Ishikawa (cell line): Measurements from ENCODE around the gene GREB1L.

ENCODE experiments used
- CEBPB ChIP-seq: IDR thresholded peaks from 2 replicates; pipeline ENCODE4 v1.6.1; 2012
- CREB1 ChIP-seq: IDR thresholded peaks from 2 replicates; pipeline ENCODE4 v1.6.1; 2012; ENCODE audit warnings: low read depth
- EGR1 ChIP-seq: IDR thresholded peaks from 2 replicates; pipeline ENCODE4 v1.6.1; 2012
- EP300 ChIP-seq: IDR thresholded peaks from 2 replicates; pipeline ENCODE4 v1.6.1; 2012; ENCODE audit warnings: borderline replicate concordance
- FOXM1 ChIP-seq: IDR thresholded peaks from 2 replicates; pipeline ENCODE4 v1.6.1; 2012; ENCODE audit warnings: low read depth, borderline replicate concordance
- NFIC ChIP-seq: IDR thresholded peaks from 2 replicates; pipeline ENCODE4 v1.6.1; 2012
- RAD21 ChIP-seq: IDR thresholded peaks from 2 replicates; pipeline ENCODE4 v1.6.1; 2012; ENCODE audit warnings: low read depth
- REST ChIP-seq: IDR thresholded peaks from 2 replicates; pipeline ENCODE4 v1.6.1; 2012; ENCODE audit warnings: low read depth, mild to moderate bottlenecking
- TAF1 ChIP-seq: IDR thresholded peaks from 2 replicates; pipeline ENCODE4 v1.6.1; 2012; ENCODE audit warnings: low read depth, mild to moderate bottlenecking
- TCF12 ChIP-seq: IDR thresholded peaks from 2 replicates; pipeline ENCODE4 v1.6.1; 2012; ENCODE audit warnings: low read depth
- TEAD4 ChIP-seq: IDR thresholded peaks from 2 replicates; pipeline ENCODE4 v1.6.1; 2012
- USF1 ChIP-seq: IDR thresholded peaks from 2 replicates; pipeline ENCODE4 v1.6.1; 2012
- YY1 ChIP-seq: IDR thresholded peaks from 2 replicates; pipeline ENCODE4 v1.6.1; 2012; ENCODE audit warnings: low read depth
- ZBTB7A ChIP-seq: IDR thresholded peaks from 2 replicates; pipeline ENCODE4 v1.6.1; 2012; ENCODE audit warnings: low read depth
- TF ChIP-seq, protein P1 (sequence below): IDR thresholded peaks from 2 replicates; pipeline ENCODE4 v1.6.1; 2012

Gene GREB1L

DNA sequence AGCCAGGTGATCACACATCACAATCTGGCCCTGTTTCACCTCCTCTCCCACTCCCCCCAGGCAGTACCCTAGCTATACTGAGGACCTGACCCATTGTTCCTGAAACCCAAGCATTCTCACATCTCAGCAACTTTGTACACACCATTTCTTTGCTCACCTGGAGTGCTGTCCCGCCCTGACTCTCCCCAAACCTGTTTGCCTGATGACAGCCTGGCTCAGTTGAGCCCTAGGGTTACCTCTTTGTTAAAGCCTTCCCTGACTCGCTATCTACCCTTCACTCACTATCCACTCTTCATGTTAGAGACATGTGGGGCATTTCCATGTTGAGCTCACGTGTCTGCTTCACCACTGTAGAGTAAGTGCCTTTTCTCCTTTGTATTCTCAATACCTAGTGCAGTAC lies 49.1 kb downstream of the GREB1L start:
- TF ChIP-seq TAF1 (no peak), ZBTB7A (no peak), EP300 (no peak), NFIC (no peak), FOXM1 (no peak), YY1 (no peak), TCF12 (no peak), EGR1 (no peak), USF1 (no peak), REST (no peak), RAD21 (no peak), TEAD4 (no peak), CEBPB (no peak)
- TF ChIP-seq, protein P1, sequence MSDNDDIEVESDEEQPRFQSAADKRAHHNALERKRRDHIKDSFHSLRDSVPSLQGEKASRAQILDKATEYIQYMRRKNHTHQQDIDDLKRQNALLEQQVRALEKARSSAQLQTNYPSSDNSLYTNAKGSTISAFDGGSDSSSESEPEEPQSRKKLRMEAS, result no peak

DNA sequence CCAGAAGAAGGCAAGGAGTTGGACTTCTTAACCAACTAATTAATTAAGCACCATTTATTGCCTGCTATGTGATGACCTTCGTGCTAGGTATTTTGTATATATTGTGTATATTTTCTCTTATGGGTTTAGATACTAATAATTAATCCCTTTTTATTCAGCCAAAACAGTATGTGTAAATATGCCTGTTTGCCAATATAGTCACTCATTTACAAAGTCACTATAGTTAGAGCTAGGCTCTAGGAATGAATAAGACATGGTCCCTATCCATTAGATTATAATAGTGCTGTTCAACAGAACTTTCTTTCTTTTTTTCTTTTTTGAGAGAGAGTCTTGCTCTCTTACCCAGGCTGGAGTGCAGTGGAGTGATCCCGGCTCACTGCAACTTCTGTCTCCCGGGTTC lies 51.4 kb downstream of the GREB1L start:
- TF ChIP-seq, protein P1, result no peak

GRCh38 chr18:21295101-21295500 lies 53.1 kb downstream of the GREB1L start:
- no peak for TF ChIP-seq CEBPB
- TF ChIP-seq TEAD4, result no peak
- TF ChIP-seq, protein P1, result no peak
- TF ChIP-seq TAF1, result no peak
- no peak for TF ChIP-seq FOXM1
- TF ChIP-seq ZBTB7A, result no peak
- TF ChIP-seq REST, result no peak
- TF ChIP-seq NFIC, result no peak
- TF ChIP-seq EP300, result no peak
- TF ChIP-seq RAD21, result no peak

DNA sequence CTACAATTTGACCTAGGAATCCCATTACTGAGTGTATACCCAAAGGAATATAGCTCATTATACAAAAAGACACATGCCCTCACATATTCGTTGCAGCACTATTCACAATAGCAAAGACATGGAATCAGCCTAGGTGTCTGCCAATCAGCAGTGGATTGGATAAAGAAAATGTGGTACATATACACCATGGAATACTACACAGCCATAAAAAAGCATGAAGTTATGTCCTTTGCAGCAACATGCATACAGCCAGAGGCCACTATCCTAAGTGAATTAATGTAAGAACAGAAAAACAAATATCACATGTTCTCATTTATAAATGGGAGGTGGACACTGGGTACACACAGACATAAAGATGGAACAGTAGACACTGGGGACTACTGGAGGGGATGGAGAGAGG lies 54.0 kb downstream of the GREB1L start:
- TF ChIP-seq CEBPB, result no peak
- TF ChIP-seq NFIC, result no peak
- TF ChIP-seq FOXM1, result no peak

DNA sequence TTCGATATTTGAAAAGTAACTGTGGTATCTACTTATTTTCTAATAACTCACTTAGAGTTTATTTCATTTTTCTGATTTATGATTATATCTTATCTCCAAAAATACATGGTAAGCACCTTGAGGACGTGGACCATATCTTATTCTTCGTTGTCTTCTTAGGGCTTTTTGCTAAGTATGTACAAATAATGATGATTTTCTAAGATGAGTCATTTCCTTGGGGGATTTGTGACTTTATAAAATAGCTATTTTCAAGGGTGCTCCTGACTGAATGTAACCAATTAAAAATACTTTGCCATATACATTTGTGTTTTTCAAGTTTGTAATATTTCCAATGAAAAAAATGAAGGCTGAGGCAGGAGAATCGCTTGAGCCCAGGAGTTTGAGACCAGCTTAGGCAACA lies 56.3 kb downstream of the GREB1L start:
- TF ChIP-seq NFIC, result no peak

- no peak for TF ChIP-seq EP300
- no peak for TF ChIP-seq FOXM1
- TF ChIP-seq RAD21, result no peak
- TF ChIP-seq CEBPB, result no peak
Observed at GRCh38 chr18:21300035-21300907, 58.2 kb downstream of the GREB1L start.

GRCh38 chr18:21300908-21301200 lies 58.8 kb downstream of the GREB1L start:
- TF ChIP-seq TAF1 (no peak), REST (no peak), EGR1 (no peak), TEAD4 (no peak), EP300 (no peak), TCF12 (no peak), NFIC (no peak), RAD21 (no peak), ZBTB7A (no peak), USF1 (no peak), YY1 (no peak), CREB1 (no peak), CEBPB (no peak), FOXM1 (no peak)
- TF ChIP-seq, protein P1, result no peak
